Stimulated activated CD8-positive, alpha-beta memory T cell treated with anti-CD3 and anti-CD28 coated beads, Interleukin-15, amount 100 ng/mL, for 24 hours (primary cell): ENCODE measurements around the gene SLC27A6.

Experiments used
- DNase-seq: peaks from one replicate; pipeline ENCODE4 v3.0.0-alpha.2; 2020; ENCODE audit warnings: low read depth

Gene SLC27A6

GRCh38 chr5:129063483-129064113 is 98.3 kb downstream of the SLC27A6 start:
- no peak for DNase-seq

- DNase-seq, result no peak
These were observed 100.4 kb downstream of the SLC27A6 start for GRCh38 chr5:129065721-129066120.

- DNase-seq, result no peak
These were observed 102.5 kb downstream of the SLC27A6 start for GRCh38 chr5:129067745-129068144.

- DNase-seq, result no peak
These were observed 104.0 kb downstream of the SLC27A6 start for GRCh38 chr5:129069292-129069691.

- no peak for DNase-seq
These were observed 107.8 kb downstream of the SLC27A6 start for GRCh38 chr5:129073111-129073510.

GRCh38 chr5:129074903-129075302 is 109.6 kb downstream of the SLC27A6 start:
- DNase-seq, result no peak

- no peak for DNase-seq
These were observed 112.3 kb downstream of the SLC27A6 start for GRCh38 chr5:129077433-129078075.

GRCh38 chr5:129078247-129078646 is 113.0 kb downstream of the SLC27A6 start:
- no peak for DNase-seq

- DNase-seq, result no peak
These were observed 113.4 kb downstream of the SLC27A6 start for GRCh38 chr5:129078660-129079059.

- DNase-seq, result no peak
These were observed 114.2 kb downstream of the SLC27A6 start for GRCh38 chr5:129079496-129079895.

GRCh38 chr5:129080766-129081165 is 115.5 kb downstream of the SLC27A6 start:
- DNase-seq, result no peak

GRCh38 chr5:129082225-129083136 is 117.2 kb downstream of the SLC27A6 start:
- no peak for DNase-seq
